Mesendoderm (in vitro differentiated cells): Measurements from ENCODE around the gene SNX8.

ENCODE experiments used
- DNase-seq: peaks from one replicate; pipeline ENCODE4 v3.0.0; 2013
- H2AK5ac ChIP-seq: 2 replicates; pipeline ENCODE4 v1.6.1; 2013; ENCODE audit warnings: low read length, inconsistent platforms
- H2BK120ac ChIP-seq: 2 replicates; pipeline ENCODE4 v1.6.1; 2013; ENCODE audit warnings: low read depth, mild to moderate bottlenecking, low read length, moderate library complexity, mixed read lengths
- H2BK15ac ChIP-seq: replicated peaks from 2 replicates; pipeline ENCODE4 v1.6.1; 2013; ENCODE audit warnings: low read depth, mild to moderate bottlenecking, moderate library complexity
- H2BK5ac ChIP-seq: 2 replicates; pipeline ENCODE4 v1.6.1; 2013; ENCODE audit warnings: low read length, inconsistent platforms
- H3K18ac ChIP-seq: 2 replicates; pipeline ENCODE4 v1.6.1; 2013; ENCODE audit warnings: mild to moderate bottlenecking, low read length, mixed read lengths
- H3K23ac ChIP-seq: one replicate; pipeline ENCODE4 v1.6.1; 2013; ENCODE audit warnings: low read length
- H3K27ac ChIP-seq: 2 replicates; pipeline ENCODE4 v1.5.1; 2013; ENCODE audit warnings: low read depth, mild to moderate bottlenecking, inconsistent platforms, low read length, moderate library complexity
- H3K27me3 ChIP-seq: 2 replicates; pipeline ENCODE4 v1.6.1; 2013; ENCODE audit warnings: low read length, control low read depth, mild to moderate bottlenecking, inconsistent platforms; ENCODE audit not compliant: insufficient read depth, poor library complexity
- H3K36me3 ChIP-seq: 2 replicates; pipeline ENCODE4 v1.6.1; 2013; ENCODE audit warnings: low read length, inconsistent platforms; ENCODE audit not compliant: control insufficient read depth, insufficient read depth
- H3K4ac ChIP-seq: one replicate; pipeline ENCODE4 v1.6.1; 2013; ENCODE audit warnings: low read depth, mild to moderate bottlenecking, low read length, moderate library complexity
- H3K4me1 ChIP-seq: 2 replicates; pipeline ENCODE4 v1.6.1; 2013; ENCODE audit warnings: low read depth, low read length, inconsistent platforms; ENCODE audit not compliant: control insufficient read depth
- H3K4me2 ChIP-seq: 2 replicates; pipeline ENCODE4 v1.6.1; 2013; ENCODE audit warnings: low read length
- H3K4me3 ChIP-seq: 2 replicates; pipeline ENCODE4 v1.5.1; 2013; ENCODE audit warnings: mild to moderate bottlenecking, low read length
- H3K56ac ChIP-seq: one replicate; pipeline ENCODE4 v1.6.1; 2013; ENCODE audit warnings: low read length
- H3K79me1 ChIP-seq: 2 replicates; pipeline ENCODE4 v1.6.1; 2013; ENCODE audit warnings: low read length, inconsistent platforms
- H3K79me2 ChIP-seq: 2 replicates; pipeline ENCODE4 v1.6.1; 2013; ENCODE audit warnings: mild to moderate bottlenecking, low read length; ENCODE audit not compliant: control insufficient read depth, insufficient read depth
- H3K9ac ChIP-seq: 2 replicates; pipeline ENCODE4 v1.6.1; 2013; ENCODE audit warnings: low read length, inconsistent platforms
- H4K5ac ChIP-seq: one replicate; pipeline ENCODE4 v1.6.1; 2013; ENCODE audit warnings: low read length
- H4K8ac ChIP-seq: one replicate; pipeline ENCODE4 v1.6.1; 2013; ENCODE audit warnings: low read depth, mild to moderate bottlenecking, control low read depth, low read length, moderate library complexity
- WGBS: extraction: QIAGEN DNeasy Blood & Tissue Kit; methylation state at CpG from one replicate; pipeline ENCODE4 v1.1.7; 2013; ENCODE audit warnings: low lambda C conversion rate, missing lambda C conversion rate; ENCODE audit not compliant: insufficient coverage; ENCODE audit errors: extremely low coverage; 5-methylcytosine and 5-hydroxymethylcytosine counted together

SNX8 gene

GRCh38 chr7:2215851-2216250, 98.4 kb downstream of the SNX8 start:
- H3K4me2 ChIP-seq: no peak overlapping the region

GRCh38 chr7:2214636-2215035, 99.6 kb downstream of the SNX8 start:
- H3K9ac ChIP-seq: no peak overlapping the region
- no peak overlapping the region for H4K5ac ChIP-seq
- H3K27ac ChIP-seq: no peak overlapping the region
- no peaks in the 10 kb centered on the region for H3K27me3 ChIP-seq
- no peak overlapping the region for H3K4me3 ChIP-seq
- no peak overlapping the region for H3K56ac ChIP-seq
- H3K18ac ChIP-seq: no peak overlapping the region
- no peak overlapping the region for H4K8ac ChIP-seq
- H2AK5ac ChIP-seq: no peak overlapping the region
- no peak overlapping the region for H2BK15ac ChIP-seq
- no peak overlapping the region for H3K4me2 ChIP-seq
- H2BK120ac ChIP-seq: no peak overlapping the region
- peaks cover 11% of the 10 kb centered on the region for H3K36me3 ChIP-seq
- no peaks in the 10 kb centered on the region for H3K79me2 ChIP-seq
- no CpG with 5 or more reads among the region's 9 CpGs for WGBS
- no peak for DNase-seq
- H2BK5ac ChIP-seq: no peak overlapping the region
- H3K4me1 ChIP-seq: no peaks in the 10 kb centered on the region
- H3K4ac ChIP-seq: no peak overlapping the region
- H3K79me1 ChIP-seq: no peaks in the 10 kb centered on the region
- no peak overlapping the region for H3K23ac ChIP-seq

More at GRCh38 chr7:2215851-2216250, 98.4 kb downstream of the SNX8 start:
- Histone ChIP-seq H4K8ac (no peak overlapping the region), H3K4ac (no peak overlapping the region), H2AK5ac (no peak overlapping the region), H2BK15ac (no peak overlapping the region), H3K4me3 (no peak overlapping the region), H2BK120ac (no peak overlapping the region), H3K18ac (no peak overlapping the region), H3K27ac (no peak overlapping the region), H3K27me3 (no peaks in the 10 kb centered on the region), H3K9ac (no peak overlapping the region), H3K79me1 (peaks cover 5% of the 10 kb centered on the region), H3K56ac (no peak overlapping the region), H3K4me1 (no peaks in the 10 kb centered on the region), H4K5ac (no peak overlapping the region), H3K79me2 (peaks cover 3% of the 10 kb centered on the region), H2BK5ac (no peak overlapping the region), H3K23ac (no peak overlapping the region), H3K36me3 (peaks cover 13% of the 10 kb centered on the region)
- no peak for DNase-seq
- no CpG with 5 or more reads among the region's 17 CpGs for WGBS

- H2BK15ac ChIP-seq: no peak overlapping the region
- H2BK120ac ChIP-seq: no peak overlapping the region
- H3K56ac ChIP-seq: no peak overlapping the region
- H3K79me2 ChIP-seq: no peaks in the 10 kb centered on the region
- no peak overlapping the region for H2AK5ac ChIP-seq
- H4K8ac ChIP-seq: no peak overlapping the region
- H4K5ac ChIP-seq: no peak overlapping the region
- no peak overlapping the region for H2BK5ac ChIP-seq
- no peak overlapping the region for H3K9ac ChIP-seq
- H3K4me1 ChIP-seq: no peaks in the 10 kb centered on the region
- H3K23ac ChIP-seq: no peak overlapping the region
- WGBS: no CpG with 5 or more reads among the region's 15 CpGs
- peaks cover 13% of the 10 kb centered on the region for H3K36me3 ChIP-seq
- H3K79me1 ChIP-seq: peaks cover 2% of the 10 kb centered on the region
- peak; percentile 19 for DNase-seq
- H3K27me3 ChIP-seq: no peaks in the 10 kb centered on the region
- H3K4ac ChIP-seq: no peak overlapping the region
- no peak overlapping the region for H3K4me2 ChIP-seq
- no peak overlapping the region for H3K27ac ChIP-seq
- H3K4me3 ChIP-seq: no peak overlapping the region
- no peak overlapping the region for H3K18ac ChIP-seq
These were observed 100.6 kb downstream of the SNX8 start for GRCh38 chr7:2213551-2214215.

GRCh38 chr7:2212906-2213305, 101.3 kb downstream of the SNX8 start:
- Histone ChIP-seq H4K8ac (no peak overlapping the region), H4K5ac (no peak overlapping the region), H2BK15ac (no peak overlapping the region), H3K27me3 (no peaks in the 10 kb centered on the region), H3K4ac (no peak overlapping the region), H2BK120ac (no peak overlapping the region), H3K9ac (no peak overlapping the region), H3K4me2 (no peak overlapping the region), H3K79me2 (no peaks in the 10 kb centered on the region), H3K18ac (no peak overlapping the region), H2BK5ac (no peak overlapping the region), H2AK5ac (no peak overlapping the region), H3K4me3 (no peak overlapping the region), H3K79me1 (peaks cover 3% of the 10 kb centered on the region), H3K56ac (no peak overlapping the region), H3K23ac (no peak overlapping the region), H3K27ac (no peak overlapping the region), H3K4me1 (no peaks in the 10 kb centered on the region), H3K36me3 (peaks cover 16% of the 10 kb centered on the region)
- DNase-seq: no peak
- WGBS: no CpG with 5 or more reads among the region's 10 CpGs

GRCh38 chr7:2211926-2212325, 102.3 kb downstream of the SNX8 start:
- DNase-seq: no peak
- Histone ChIP-seq H3K23ac (no peak overlapping the region), H2AK5ac (no peak overlapping the region), H2BK15ac (no peak overlapping the region), H4K5ac (no peak overlapping the region), H3K9ac (no peak overlapping the region), H3K4ac (no peak overlapping the region), H3K4me1 (no peaks in the 10 kb centered on the region), H3K27ac (no peak overlapping the region), H2BK120ac (no peak overlapping the region), H2BK5ac (no peak overlapping the region), H3K4me2 (no peak overlapping the region), H3K4me3 (no peak overlapping the region), H3K56ac (no peak overlapping the region), H3K18ac (no peak overlapping the region), H3K36me3 (peaks cover 16% of the 10 kb centered on the region), H3K79me2 (no peaks in the 10 kb centered on the region), H3K27me3 (no peaks in the 10 kb centered on the region), H4K8ac (no peak overlapping the region), H3K79me1 (peaks cover 3% of the 10 kb centered on the region)
- no CpG with 5 or more reads among the region's 13 CpGs for WGBS
